GM12865 (cell line): ENCODE data around the gene TARBP1.
A peak's percentile ranks its signal among the peaks of the same experiment; 100 is the strongest.
"Not testable (repeated sequence)": the region's sequence is repeated elsewhere in the genome, so short reads cannot be mapped to it uniquely, and the experiment has no call there.

Source experiments
- DNase-seq: peaks from one replicate; pipeline ENCODE4 v3.0.0; 2010; ENCODE audit warnings: low read depth
- H3K4me3 ChIP-seq: 2 replicates; pipeline ENCODE4 v1.5.1; 2011; ENCODE audit warnings: mild to moderate bottlenecking, low read depth, low read length, control low read depth
- CTCF ChIP-seq: IDR thresholded peaks from 2 replicates; pipeline ENCODE4 v1.5.1; 2011; ENCODE audit warnings: low read length, control low read depth, low read depth, inconsistent platforms; ENCODE audit not compliant: insufficient read depth; ENCODE audit errors: missing control alignments

Gene TARBP1

DNA sequence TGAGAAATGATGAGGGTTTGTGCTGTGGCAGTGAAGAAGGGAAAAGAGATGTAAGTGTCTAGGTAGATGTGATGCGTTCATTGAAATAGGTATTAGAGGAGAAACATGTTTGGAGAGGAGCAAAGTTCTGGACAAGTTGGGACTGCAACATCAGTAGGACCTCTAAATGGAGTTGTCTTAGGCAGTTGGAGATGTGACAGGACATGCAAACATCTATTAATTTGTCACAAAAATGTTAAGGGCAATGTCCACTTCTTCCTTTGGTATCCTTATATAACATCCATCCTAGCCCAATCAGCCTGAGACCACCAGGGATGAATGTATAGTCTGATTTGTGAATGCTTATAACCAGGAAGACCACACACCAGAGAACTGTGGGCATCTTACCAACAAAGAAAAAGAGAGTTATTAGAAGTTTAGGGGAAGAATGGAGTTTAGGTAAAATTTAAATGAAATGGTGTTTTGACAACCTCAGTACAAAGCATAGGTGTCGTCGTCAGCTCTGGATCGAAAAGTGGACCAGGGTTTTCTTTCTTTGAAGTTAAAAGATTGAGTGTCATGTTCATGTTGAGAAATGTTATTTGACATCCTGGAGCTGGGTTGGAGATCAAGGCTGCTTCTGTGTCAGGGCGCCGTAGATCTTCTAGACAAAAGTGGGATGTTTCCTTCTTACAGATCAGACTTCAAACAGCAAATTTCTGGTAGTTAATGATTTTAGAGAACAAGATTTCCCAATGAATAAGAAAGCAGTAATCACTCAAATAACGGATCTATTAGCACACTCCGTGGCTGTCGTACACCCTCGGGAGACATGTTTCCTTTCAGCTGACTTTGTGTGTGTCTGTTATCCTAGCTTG is 97.1 kb downstream of the TARBP1 start:
- no peak for TF ChIP-seq CTCF
- DNase-seq = no peak
- H3K4me3 ChIP-seq = no peak overlapping the region

GRCh38 chr1:234379591-234380109 is 99.3 kb downstream of the TARBP1 start:
- H3K4me3 ChIP-seq, DNase-seq: not testable (repeated sequence)

- no peak for DNase-seq
- no peak overlapping the region for H3K4me3 ChIP-seq
- TF ChIP-seq CTCF = no peak
Measured at GRCh38 chr1:234375672-234376071, 103.3 kb downstream of the TARBP1 start.

- TF ChIP-seq CTCF = no peak
- H3K4me3 ChIP-seq = peak overlapping the region; percentile 81
- DNase-seq = no peak
Measured at GRCh38 chr1:234373959-234374254, 105.1 kb downstream of the TARBP1 start.

GRCh38 chr1:234373064-234373958 is 105.7 kb downstream of the TARBP1 start, which contains the start of gene COA6:
Gene COA6, plus strand, starts transcription at chr1:234373456. Its CDS starts 11 bp downstream, at chr1:234373467.
- DNase-seq = peak; percentile 98
- TF ChIP-seq CTCF = no peak
- peak within 1 kb of the TSS; percentile 81 for H3K4me3 ChIP-seq

DNA sequence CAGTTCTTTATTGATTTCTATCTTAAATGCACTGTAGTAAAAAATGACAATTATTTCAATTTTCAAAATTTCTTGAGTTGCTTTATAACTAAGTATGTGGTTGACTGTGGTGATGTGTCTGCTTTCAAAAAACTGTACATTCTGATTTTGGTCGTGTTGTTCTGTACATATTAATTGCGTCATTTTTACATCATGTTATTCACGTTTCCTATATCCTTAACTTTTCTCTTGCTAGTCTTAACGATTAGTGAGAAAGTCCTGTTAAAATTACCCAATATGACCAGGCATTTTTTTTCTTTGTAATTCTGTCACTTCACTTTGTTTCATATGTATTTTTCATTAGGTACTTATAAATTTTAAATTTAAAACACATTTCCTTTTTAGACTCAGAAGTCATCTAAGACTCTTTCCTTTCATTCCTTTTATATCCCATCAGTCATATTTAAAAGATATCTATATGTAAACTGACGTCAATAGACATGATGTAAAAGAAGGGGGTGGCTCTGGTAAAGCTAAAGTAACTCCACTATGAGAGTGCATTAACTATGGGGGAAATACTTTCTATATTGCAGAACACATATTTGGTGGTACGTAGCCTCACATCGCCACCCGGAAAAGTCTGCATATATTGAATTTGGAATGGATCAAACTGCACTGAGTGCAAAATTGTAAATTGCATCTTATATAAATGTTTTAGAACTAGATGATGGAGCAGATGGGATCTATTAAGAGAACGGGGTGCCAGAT is 106.8 kb downstream of the TARBP1 start:
- H3K4me3 ChIP-seq = peak overlapping the region; percentile 81
- no peak for TF ChIP-seq CTCF
- no peak for DNase-seq

GRCh38 chr1:234371414-234371813 is 107.6 kb downstream of the TARBP1 start:
- H3K4me3 ChIP-seq = no peak overlapping the region
- no peak for DNase-seq
- no peak for TF ChIP-seq CTCF
